DOHH2 (cell line): ENCODE measurements around the gene PKD2.

Experiments
- CTCF ChIP-seq: fragments of 200-600 bp; sonication (generic); IDR thresholded peaks from one replicate; pipeline ENCODE4 v1.5.1; 2014; ENCODE audit warnings: antibody characterized with exemption, mild to moderate bottlenecking, low read depth, low read length; ENCODE audit not compliant: poor library complexity, severe bottlenecking
- EZH2phosphoT487 ChIP-seq: fragments of 200-600 bp; sonication (generic); IDR thresholded peaks from 2 replicates; pipeline ENCODE4 v1.6.1; 2017; ENCODE audit warnings: borderline replicate concordance, mild to moderate bottlenecking, antibody characterized with exemption, low read length, moderate library complexity, mixed read lengths

DNA sequence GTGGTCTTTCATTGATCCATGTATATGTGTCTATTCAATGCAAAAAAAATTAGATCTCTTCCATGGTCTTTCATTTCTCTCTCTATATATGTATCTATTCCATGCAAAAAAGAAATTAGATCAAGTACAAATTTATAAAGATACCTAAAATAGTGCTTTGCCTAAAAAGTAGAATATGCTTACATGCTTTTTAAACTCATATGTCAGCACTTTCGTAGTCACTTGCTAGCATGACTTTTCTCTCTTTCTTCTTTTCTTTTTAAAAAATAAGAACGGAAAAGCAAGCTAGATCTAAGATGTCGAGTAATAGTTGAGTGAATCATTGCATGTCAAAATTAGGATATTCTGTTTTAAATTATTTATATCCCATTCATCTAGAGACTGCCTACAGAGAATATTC is 50.9 kb downstream of the PKD2 start:
- TF ChIP-seq CTCF = no peak
- no peak for TF ChIP-seq EZH2phosphoT487
